HG03064 (cell line): ENCODE results near the gene WNT3.

ENCODE experiments used
- ATAC-seq: cut with Tn5 transposase; IDR thresholded peaks from one replicate; pipeline ENCODE4 v1.9.1; 2021; ENCODE audit warnings: low read depth; ENCODE audit not compliant: unreplicated experiment

The WNT3 gene

GRCh38 chr17:46739982-46740381, 78.5 kb downstream of the WNT3 start:
- ATAC-seq = no peak

- ATAC-seq = no peak
Measured at GRCh38 chr17:46738544-46738943, 79.9 kb downstream of the WNT3 start.

- ATAC-seq = no peak
Measured at GRCh38 chr17:46737326-46737725, 81.2 kb downstream of the WNT3 start.

- ATAC-seq = no peak
Measured at GRCh38 chr17:46736100-46736499, 82.4 kb downstream of the WNT3 start.

- ATAC-seq = no peak
Measured at GRCh38 chr17:46733837-46734475, 84.5 kb downstream of the WNT3 start.

GRCh38 chr17:46732754-46733398, 85.6 kb downstream of the WNT3 start:
- no peak for ATAC-seq

GRCh38 chr17:46732160-46732559, 86.3 kb downstream of the WNT3 start:
- no peak for ATAC-seq

- no peak for ATAC-seq
Measured at GRCh38 chr17:46730679-46731078, 87.8 kb downstream of the WNT3 start.

- ATAC-seq = no peak
Measured at GRCh38 chr17:46730026-46730425, 88.5 kb downstream of the WNT3 start.

GRCh38 chr17:46727572-46728348, 90.7 kb downstream of the WNT3 start:
- ATAC-seq = no peak

GRCh38 chr17:46726206-46726605, 92.3 kb downstream of the WNT3 start:
- no peak for ATAC-seq

- ATAC-seq = no peak
Measured at GRCh38 chr17:46722662-46723285, 95.7 kb downstream of the WNT3 start.

- no peak for ATAC-seq
Measured at GRCh38 chr17:46720408-46720807, 98.1 kb downstream of the WNT3 start.

- ATAC-seq = no peak
Measured at GRCh38 chr17:46719891-46720290, 98.6 kb downstream of the WNT3 start.

GRCh38 chr17:46717999-46718398, 100.5 kb downstream of the WNT3 start:
- ATAC-seq = no peak
